OCI-LY3 (cell line): ENCODE data around the gene SP140.

Source experiments
- H2AFZ ChIP-seq: fragments of 200-600, 300-600 bp; shearing (Covaris generic); 2 replicates; pipeline ENCODE4 v1.6.0; 2014; ENCODE audit warnings: antibody characterized with exemption, low read depth, low read length
- H3K27ac ChIP-seq: fragments of 200-600, 300-600 bp; sonication (generic); 2 replicates; pipeline ENCODE4 v1.5.1; 2014; ENCODE audit warnings: mild to moderate bottlenecking, low read length, moderate library complexity, mixed read lengths
- H3K27me3 ChIP-seq: fragments of 200-600, 300-600 bp; sonication (generic); 2 replicates; pipeline ENCODE4 v1.6.1; 2014; ENCODE audit warnings: low read depth, low read length, mixed read lengths
- H3K36me3 ChIP-seq: fragments of 200-600, 300-600 bp; sonication (generic); replicated peaks from 2 replicates; pipeline ENCODE3; 2014; ENCODE audit warnings: low read depth, low read length, mixed read lengths
- H3K4me1 ChIP-seq: fragments of 300-600, 200-600 bp; sonication (generic); 2 replicates; pipeline ENCODE4 v1.6.1; 2014; ENCODE audit warnings: low read length, mixed read lengths
- H3K4me2 ChIP-seq: fragments of 200-600, 300-600 bp; sonication (generic); 2 replicates; pipeline ENCODE4 v1.6.1; 2014; ENCODE audit warnings: low read length, mixed read lengths
- H3K4me3 ChIP-seq: fragments of 300-600, 200-600 bp; sonication (generic); 2 replicates; pipeline ENCODE4 v1.5.1; 2014; ENCODE audit warnings: antibody characterized with exemption, mild to moderate bottlenecking, low read length, moderate library complexity
- H3K79me2 ChIP-seq: fragments of 300-600, 200-600 bp; shearing (Covaris generic); 2 replicates; pipeline ENCODE4 v1.6.1; 2014; ENCODE audit warnings: mild to moderate bottlenecking, low read length, mixed read lengths
- H3K9ac ChIP-seq: fragments of 300-600, 200-600 bp; shearing (Covaris generic); 2 replicates; pipeline ENCODE4 v1.6.0; 2014; ENCODE audit warnings: mild to moderate bottlenecking, low read length, moderate library complexity
- H3K9me3 ChIP-seq: fragments of 200-600, 300-600 bp; shearing (Covaris generic); 2 replicates; pipeline ENCODE4 v1.6.1; 2014; ENCODE audit warnings: low read length, mixed read lengths; ENCODE audit not compliant: insufficient read depth
- H4K20me1 ChIP-seq: fragments of 200-600, 300-600 bp; sonication (generic); 2 replicates; pipeline ENCODE4 v1.6.1; 2016; ENCODE audit warnings: low read length, mixed read lengths; ENCODE audit not compliant: insufficient read depth
- CTCF ChIP-seq: fragments of 200-600, 300-600 bp; sonication (generic); IDR thresholded peaks from 2 replicates; pipeline ENCODE4 v1.5.1; 2014; ENCODE audit warnings: antibody characterized with exemption, low read length, low read depth
- EZH2phosphoT487 ChIP-seq: fragments of 200-600 bp; shearing (Covaris generic); IDR thresholded peaks from 2 replicates; pipeline ENCODE4 v1.6.1; 2018; ENCODE audit warnings: antibody characterized with exemption, mixed run types, low read depth

The SP140 gene

GRCh38 chr2:230226051-230226551, 565 bp downstream of the SP140 start:
- H3K4me2 ChIP-seq, result peak overlapping the region; percentile 97
- peaks cover 79% of the 10 kb centered on the region for H3K79me2 ChIP-seq
- no peaks in the 10 kb centered on the region for H3K27me3 ChIP-seq
- TF ChIP-seq EZH2phosphoT487, result no peak
- no peak for TF ChIP-seq CTCF
- peaks cover 17% of the 10 kb centered on the region for H4K20me1 ChIP-seq
- H3K9ac ChIP-seq, result peak overlapping the region; percentile 100
- peak overlapping the region; percentile 97 for H3K4me3 ChIP-seq
- H3K4me1 ChIP-seq, result peaks cover 54% of the 10 kb centered on the region
- peaks cover 12% of the 10 kb centered on the region; the same call in 1 of the 2 replicates for H3K9me3 ChIP-seq
- no peak overlapping the region for H2AFZ ChIP-seq
- H3K27ac ChIP-seq, result peak overlapping the region; percentile 100
- peaks cover 30% of the 10 kb centered on the region for H3K36me3 ChIP-seq

- H3K27me3 ChIP-seq, result no peaks in the 10 kb centered on the region
- peaks cover 28% of the 10 kb centered on the region for H4K20me1 ChIP-seq
- H3K27ac ChIP-seq, result peak overlapping the region; percentile 100
- TF ChIP-seq EZH2phosphoT487 (no peak), CTCF (no peak)
- no peak overlapping the region for H2AFZ ChIP-seq
- H3K4me2 ChIP-seq, result peak overlapping the region; percentile 86
- peaks cover 90% of the 10 kb centered on the region for H3K79me2 ChIP-seq
- H3K36me3 ChIP-seq, result peaks cover 37% of the 10 kb centered on the region
- H3K4me1 ChIP-seq, result peaks cover 48% of the 10 kb centered on the region
- H3K9ac ChIP-seq, result peak overlapping the region; percentile 100
- peak overlapping the region; percentile 97 for H3K4me3 ChIP-seq
- peaks cover 13% of the 10 kb centered on the region; the same call in 1 of the 2 replicates for H3K9me3 ChIP-seq
Measured at GRCh38 chr2:230227216-230227615, 1.7 kb downstream of the SP140 start.

DNA sequence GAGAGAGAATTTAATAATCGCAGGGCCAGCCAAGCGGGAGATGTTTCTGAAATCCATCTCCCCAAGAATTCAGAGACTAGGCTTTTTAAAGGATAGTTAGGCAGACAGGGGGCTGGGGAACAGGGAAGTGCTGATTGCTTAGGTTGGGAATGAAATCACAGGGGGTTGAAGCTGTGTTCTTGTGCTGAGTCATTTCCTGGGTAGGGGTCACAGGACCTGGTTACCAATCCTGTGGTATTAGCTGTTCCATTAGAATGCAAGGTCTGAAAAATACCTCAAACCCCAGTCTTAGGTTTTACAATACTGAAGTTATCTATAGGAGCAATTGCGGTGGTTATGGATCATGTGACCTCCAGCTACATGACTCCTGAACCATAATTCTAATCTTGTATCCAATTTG, 4.6 kb downstream of the SP140 start:
- Histone ChIP-seq H3K27ac (peak overlapping the region; percentile 53), H4K20me1 (peaks cover 50% of the 10 kb centered on the region), H3K4me2 (peak overlapping the region; percentile 86), H3K4me1 (peaks cover 44% of the 10 kb centered on the region), H2AFZ (no peak overlapping the region), H3K36me3 (peaks cover 40% of the 10 kb centered on the region), H3K4me3 (peak overlapping the region; percentile 97), H3K79me2 (peaks cover 99% of the 10 kb centered on the region), H3K27me3 (no peaks in the 10 kb centered on the region), H3K9ac (0 out of 2 replicates have a peak overlapping the region, but pooled peaks have one; percentile 4), H3K9me3 (peaks cover 13% of the 10 kb centered on the region; the same call in 1 of the 2 replicates)
- TF ChIP-seq CTCF (no peak), EZH2phosphoT487 (no peak)

GRCh38 chr2:230230496-230231200, 5.1 kb downstream of the SP140 start:
- no peak overlapping the region for H3K9ac ChIP-seq
- peaks cover 44% of the 10 kb centered on the region for H3K36me3 ChIP-seq
- no peak overlapping the region for H2AFZ ChIP-seq
- H3K27ac ChIP-seq, result peak overlapping the region; percentile 90
- H3K4me2 ChIP-seq, result peak overlapping the region; percentile 86
- peaks cover 100% of the 10 kb centered on the region for H3K79me2 ChIP-seq
- peaks cover 55% of the 10 kb centered on the region for H4K20me1 ChIP-seq
- TF ChIP-seq EZH2phosphoT487 (no peak), CTCF (no peak)
- peak overlapping the region; percentile 97 for H3K4me3 ChIP-seq
- no peaks in the 10 kb centered on the region for H3K27me3 ChIP-seq
- H3K4me1 ChIP-seq, result peaks cover 48% of the 10 kb centered on the region
- peaks cover 13% of the 10 kb centered on the region; the same call in 1 of the 2 replicates for H3K9me3 ChIP-seq
